Pancreas (tissue), 10 donors: ENCODE data around the gene MATR3. TPM values are rescaled to one million over a fixed set of nuclear protein-coding genes. Genes with fewer than 3 reads are reported as not detected.

Source experiments
- ATAC-seq, 4 donors: fragments of 200-7000 bp; cut with Tn5 transposase; one replicate each; pipeline versions ENCODE4 v1.8.0 to v1.9.1; 2020; ENCODE audit warnings: mild to moderate bottlenecking in 4 of 4, moderate library complexity in 4 of 4
- DNase-seq, 6 donors: peaks; one replicate each; pipeline ENCODE4 v3.0.0-alpha.2; 2020
- FAIRE-seq: peaks from 2 replicates; lab custom pipeline; 2012; peaks lifted over from hg19 to GRCh38; lab: Jason Lieb, UNC
- H3K27ac ChIP-seq, 4 donors: fragments of 200-600 bp; sonication (generic); 1 replicate in 3 of 4; 2 replicates in 1 of 4; pipeline versions ENCODE4 v1.5.0 to v1.8.0; 2020
- H3K27me3 ChIP-seq, 4 donors: fragments of 200-600 bp; one replicate each; pipeline ENCODE4 v1.8.0; 2021
- H3K36me3 ChIP-seq, 3 donors: fragments of 200-600 bp; sonication (generic) in 1 of 3; one replicate each; pipeline versions ENCODE4 v1.5.0 to v1.8.0; 2020 to 2021
- H3K4me1 ChIP-seq, 3 donors: fragments of 200-600 bp; one replicate each; pipeline ENCODE4 v1.8.0; 2021
- H3K4me3 ChIP-seq, 4 donors: fragments of 200-600 bp; sonication (generic) in 2 of 4; one replicate each; pipeline versions ENCODE4 v1.5.0 to v1.8.0; 2020 to 2021
- H3K9me3 ChIP-seq, 4 donors: fragments of 200-600 bp; one replicate each; pipeline ENCODE4 v1.8.0; 2021
- CTCF ChIP-seq, 4 donors: fragments of 200-600 bp; sonication (generic) in 3 of 4; IDR thresholded peaks; one replicate each; pipeline versions ENCODE4 v1.5.0 to v1.8.0; 2021; ENCODE audit warnings: antibody characterized with exemption in 4 of 4
- WGBS, 2 donors: extraction: QIAGEN DNeasy Blood & Tissue Kit; methylation state at CpG; one replicate each; pipeline ENCODE4 v1.1.7; 2013; 5-methylcytosine and 5-hydroxymethylcytosine counted together
- intact Hi-C, 3 donors: fragments of 100-400 bp; cut with DNase I; formaldehyde crosslinking; loops; one replicate each; pipeline versions ENCODE4 v1.11.1 to v1.14.2; 2022
- polyA plus RNA-seq, 2 donors: library from polyadenylated mRNA; stranded (reverse); fragments of 200-250 nt; gene quantifications; one replicate each; pipeline ENCODE4 v1.2.3, GENCODE V29; 2013
- total RNA-seq, 6 donors: library from RNA; stranded (reverse); fragmentation: NEBNext Ultra II Directional in 4 of 6; extraction: Animal tissue kit (Norgen Biotek cat#: 25700) in 4 of 6; gene quantifications; one replicate each; pipeline versions ENCODE4 v1.2.1 to v1.2.4, GENCODE V29; 2021 to 2023
- donor health status: healthy with polysubstance abuse.
- donor health status: DM: no; HTN: no; CAD: no; lungs with moderate emphysema.
- donor health status: DM: no; HTN: no; CAD: no.
- donor health status: control.
- donor health status: control.
- donor health status: Bipolar disorder and iron deficiency.
- donor health status: DM: yes; HTN: yes; CAD: no.
- donor health status: DM: no; HTN: no; CAD: no.
- donor health status: DM: no; HTN: no; CAD: no.
- donor health status: DM: yes; HTN: yes; CAD: no.

MATR3 gene
- total and polyA plus RNA-seq, 8 donors, result 47.0 to 104 (median 77.6) TPM

DNA sequence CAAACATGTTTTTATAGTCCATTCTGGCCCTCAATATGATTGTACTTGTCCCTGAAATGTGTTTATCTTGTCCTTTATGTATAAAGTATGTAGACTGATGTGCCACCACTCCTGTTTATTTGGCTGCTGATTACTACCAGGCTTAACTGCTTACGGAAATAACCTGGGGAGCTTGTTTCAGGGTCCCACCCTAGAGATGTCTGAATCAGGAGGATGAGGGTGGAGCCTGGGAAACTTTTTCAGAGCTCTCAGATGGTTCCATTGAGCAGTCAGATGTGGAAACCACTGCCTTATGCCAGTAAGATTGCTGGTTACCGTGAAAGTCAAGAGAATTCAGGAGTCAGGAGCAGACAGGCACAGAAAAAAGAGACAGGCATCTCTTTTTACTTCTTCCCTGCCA is 70.4 kb downstream of the MATR3 start:
- no peak for FAIRE-seq
- 64% methylated on average over 2 of the region's 2 CpGs for WGBS, 2 donors
- ATAC-seq, result no peak
- TF ChIP-seq CTCF (IDR thresholded peaks at IDR 0.05), result no peak
- Histone ChIP-seq H3K4me3 (no peak overlapping the region), H3K27ac (no peak overlapping the region), H3K4me1 (no peaks in the 10 kb centered on the region), H3K36me3 (peaks cover 0 to 39% (median 12%) of the 10 kb centered on the region in 3 donors), H3K27me3 (no peaks in the 10 kb centered on the region), H3K9me3 (no peaks in the 10 kb centered on the region)
- no peak for DNase-seq
- intact Hi-C loops, result no loop called here

DNA sequence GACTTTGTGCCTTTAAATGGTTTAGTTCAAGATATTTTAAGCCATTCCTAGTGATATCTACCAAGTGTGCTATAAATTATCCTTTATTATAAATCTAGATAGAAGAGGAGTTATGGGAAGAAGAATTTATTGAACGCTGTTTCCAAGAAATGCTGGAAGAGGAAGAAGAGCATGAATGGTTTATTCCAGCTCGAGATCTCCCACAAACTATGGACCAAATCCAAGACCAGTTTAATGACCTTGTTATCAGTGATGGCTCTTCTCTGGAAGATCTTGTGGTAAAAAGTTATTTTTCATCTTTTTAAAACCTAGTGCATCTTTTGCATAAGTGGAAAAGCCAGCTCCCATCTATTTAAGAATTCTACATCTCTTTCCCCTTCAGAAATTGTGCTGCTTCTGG is 70.9 kb downstream of the MATR3 start:
- Histone ChIP-seq H3K4me1 (no peaks in the 10 kb centered on the region), H3K9me3 (no peaks in the 10 kb centered on the region), H3K27me3 (no peaks in the 10 kb centered on the region), H3K27ac (no peak overlapping the region), H3K36me3 (peaks cover 0 to 43% (median 12%) of the 10 kb centered on the region in 3 donors), H3K4me3 (no peak overlapping the region)
- TF ChIP-seq CTCF (IDR thresholded peaks at IDR 0.05), result no peak
- FAIRE-seq (no peak), DNase-seq (no peak), ATAC-seq (no peak)
- intact Hi-C loops, result no loop called here
- 73 to 74% methylated on average over 2 of the region's 2 CpGs for WGBS, 2 donors

- H3K4me3 ChIP-seq, result no peak overlapping the region
- intact Hi-C loops, result no loop called here
- no peak overlapping the region for H3K27ac ChIP-seq
- H3K4me1 ChIP-seq, result no peaks in the 10 kb centered on the region
- H3K36me3 ChIP-seq, result peaks cover 0 to 52% (median 12%) of the 10 kb centered on the region in 3 donors
- TF ChIP-seq CTCF (IDR thresholded peaks at IDR 0.05), result no peak
- H3K27me3 ChIP-seq, result no peaks in the 10 kb centered on the region
- ATAC-seq, result no peak
- no peaks in the 10 kb centered on the region for H3K9me3 ChIP-seq
- no peak for FAIRE-seq
- DNase-seq, result no peak
- 82% methylated on average over 2 of the region's 2 CpGs for WGBS, 2 donors
Measured at GRCh38 chr5:139368613-139369012, 75.1 kb downstream of the MATR3 start.

- FAIRE-seq (no peak), ATAC-seq (no peak), DNase-seq (no peak)
- H3K9me3 ChIP-seq, result no peaks in the 10 kb centered on the region
- H3K4me3 ChIP-seq, result no peak overlapping the region
- H3K27ac ChIP-seq, result no peak overlapping the region
- no peak for TF ChIP-seq CTCF (IDR thresholded peaks at IDR 0.05)
- no peaks in the 10 kb centered on the region for H3K4me1 ChIP-seq
- 93 to 94% methylated on average over 1 of the region's 1 CpG for WGBS, 2 donors
- peaks cover 0 to 47% (median 8%) of the 10 kb centered on the region in 3 donors for H3K36me3 ChIP-seq
- no peaks in the 10 kb centered on the region for H3K27me3 ChIP-seq
- intact Hi-C loops, result no loop called here
Measured at GRCh38 chr5:139369181-139369580, 75.6 kb downstream of the MATR3 start.

GRCh38 chr5:139371482-139372435 is 78.2 kb downstream of the MATR3 start:
- Histone ChIP-seq H3K27ac (no peak overlapping the region), H3K4me3 (no peak overlapping the region), H3K27me3 (no peaks in the 10 kb centered on the region), H3K36me3 (peaks cover 0 to 27% (median 0%) of the 10 kb centered on the region in 3 donors), H3K4me1 (no peaks in the 10 kb centered on the region), H3K9me3 (no peaks in the 10 kb centered on the region)
- intact Hi-C loops, result no loop called here
- TF ChIP-seq CTCF (IDR thresholded peaks at IDR 0.05), result no peak
- ATAC-seq (peak in 1 of 4 donors; percentile 18), FAIRE-seq (no peak), DNase-seq (no peak)
- WGBS, 2 donors, result 82 to 91% methylated on average over 7 of the region's 7 CpGs
